A549 (cell line): Measurements from ENCODE around the gene SOX6. TPM values are rescaled to one million over a fixed set of nuclear protein-coding genes. Genes with fewer than 3 reads are reported as not detected.

Source experiments
- ATAC-seq, 2 experiments: fragments of 200-7000 bp in 1 of 2; fragments of >200 bp in 1 of 2; cut with Nextera tagmentation in 1 of 2; cut with Tn5 transposase in 1 of 2; 3 replicates each; pipeline versions ENCODE4 v1.8.0 to v1.9.1; 2018 to 2020; ENCODE audit warnings: mild to moderate bottlenecking in 1 of 2, moderate library complexity in 1 of 2
- CTCF ChIA-PET: fragments of 300-600 bp; sonication (Branson Sonifier 250); formaldehyde crosslinking; extraction: SDS; loops from one replicate; lab custom pipeline; 2021; ENCODE audit warnings: antibody characterized with exemption, inconsistent platforms; lab: Yijun Ruan, JAX
- POLR2A ChIA-PET: fragments of 350-600 bp; formaldehyde crosslinking; extraction: SDS; loops from one replicate; lab custom pipeline; 2021; ENCODE audit warnings: antibody characterized with exemption, inconsistent platforms; lab: Yijun Ruan, JAX
- DNase-seq, 2 experiments: peaks; one replicate each; pipeline versions ENCODE4 v3.0.0 to v3.0.0-alpha.2; 2011 to 2016; ENCODE audit warnings: low read depth in 1 of 2, low spot score in 1 of 2
- FAIRE-seq: peaks from 2 replicates; lab custom pipeline; 2011; peaks lifted over from hg19 to GRCh38; lab: Jason Lieb, UNC
- H3K27ac ChIP-seq, 2 experiments: fragments of >200 bp; sonication (Bioruptor Twin); formaldehyde crosslinking; 3 replicates each; pipeline ENCODE4 v1.5.1; 2016 to 2017
- H3K4me1 ChIP-seq: fragments of >200 bp; sonication (Bioruptor Twin); formaldehyde crosslinking; 3 replicates; pipeline ENCODE4 v1.6.1; 2016
- H3K4me2 ChIP-seq: fragments of >200 bp; sonication (Bioruptor Twin); formaldehyde crosslinking; 3 replicates; pipeline ENCODE4 v1.6.1; 2016
- H3K4me3 ChIP-seq: fragments of >200 bp; sonication (Bioruptor Twin); formaldehyde crosslinking; 3 replicates; pipeline ENCODE4 v1.5.1; 2016
- H3K9me3 ChIP-seq: fragments of >200 bp; sonication (Bioruptor Twin); formaldehyde crosslinking; 3 replicates; pipeline ENCODE4 v1.6.1; 2016
- CEBPB ChIP-seq, 2 experiments: fragments of >200 bp in 1 of 2; sonication (Bioruptor Twin) in 1 of 2; formaldehyde crosslinking in 1 of 2; IDR thresholded peaks; 2 replicates each; pipeline ENCODE4 v1.6.1; 2012 to 2016
- HEYL ChIP-seq: fragments of 250-450 bp; sonication (Bioruptor Pico); IDR thresholded peaks from 2 replicates; pipeline ENCODE4 v1.8.0; 2021; ENCODE audit warnings: mild to moderate bottlenecking, moderate library complexity
- HOXA7 ChIP-seq: fragments of 250-450 bp; sonication (Bioruptor Pico); IDR thresholded peaks from 2 replicates; pipeline ENCODE4 v1.5.0; 2020; ENCODE audit warnings: mild to moderate bottlenecking, moderate library complexity
- JUN ChIP-seq, 2 experiments: fragments of >200 bp; sonication (Bioruptor Twin); formaldehyde crosslinking; IDR thresholded peaks; 2 replicates in 1 of 2; 3 replicates in 1 of 2; pipeline ENCODE4 v1.6.1; 2016 to 2017
- KDM5A ChIP-seq: fragments of 200-600 bp; sonication (generic); IDR thresholded peaks from 2 replicates; pipeline ENCODE4 v1.6.1; 2016; ENCODE audit warnings: antibody characterized with exemption, mild to moderate bottlenecking
- MAZ ChIP-seq: fragments of 150-350 bp; IDR thresholded peaks from 2 replicates; pipeline ENCODE4 v1.6.1; 2014; ENCODE audit warnings: antibody characterized with exemption, low read depth, low read length, borderline replicate concordance
- MYC ChIP-seq: IDR thresholded peaks from 2 replicates; pipeline ENCODE4 v1.6.1; 2012; ENCODE audit warnings: mild to moderate bottlenecking, inconsistent platforms, low read length, improper control_type of control experiment, borderline replicate concordance
- NR3C1 ChIP-seq: fragments of >200 bp; sonication (Bioruptor Twin); formaldehyde crosslinking; IDR thresholded peaks from 3 replicates; pipeline ENCODE4 v1.6.1; 2017
- POLR2A ChIP-seq: IDR thresholded peaks from 2 replicates; pipeline ENCODE4 v1.6.1; 2012; ENCODE audit warnings: mild to moderate bottlenecking, low read length
- POLR2AphosphoS2 ChIP-seq: conservative IDR thresholded peaks from 2 replicates; pipeline ENCODE4 v1.6.1; 2012; ENCODE audit warnings: low read length, improper control_type of control experiment, inconsistent platforms
- SREBF2 ChIP-seq: fragments of 450-650 bp; IDR thresholded peaks from 2 replicates; pipeline ENCODE4 v1.6.1; 2014; ENCODE audit warnings: mild to moderate bottlenecking, moderate library complexity
- TP53 ChIP-seq: fragments of 250-450 bp; sonication (Bioruptor Pico); IDR thresholded peaks from 2 replicates; pipeline ENCODE4 v1.5.0; 2021; ENCODE audit warnings: mild to moderate bottlenecking, moderate library complexity
- ZNF302 ChIP-seq: fragments of 250-450 bp; sonication (Bioruptor Pico); IDR thresholded peaks from 2 replicates; pipeline ENCODE4 v1.9.0; 2021; ENCODE audit warnings: inconsistent platforms, mild to moderate bottlenecking, moderate library complexity
- WGBS: methylation state at CpG from one replicate; pipeline ENCODE4 v1.1.6; 2017; ENCODE audit errors: missing lambda C conversion rate; 5-methylcytosine and 5-hydroxymethylcytosine counted together
- polyA plus RNA-seq, 4 experiments: library from polyadenylated mRNA; depleted of rRNA in 3 of 4; stranded (reverse); fragments of >200 nt; fragmentation: RNase III in 1 of 4; extraction: RNeasy Plus Mini Kit Qiagen cat#74134 plus additional on column Dnase treatment in 1 of 4; gene quantifications; 2 replicates in 3 of 4; 3 replicates in 1 of 4; pipeline ENCODE4 v1.2.3, GENCODE V29; 2011 to 2017
- TF ChIP-seq, protein P1 (sequence below): fragments of >200 bp; sonication (Bioruptor Twin); formaldehyde crosslinking; IDR thresholded peaks from 3 replicates; pipeline ENCODE4 v1.6.1; 2016
- TF ChIP-seq, protein P2 (sequence below): fragments of >200 bp; sonication (Bioruptor Twin); formaldehyde crosslinking; IDR thresholded peaks from 2 replicates; pipeline ENCODE4 v1.6.1; 2016
- TF ChIP-seq, protein P3 (sequence below): IDR thresholded peaks from 2 replicates; pipeline ENCODE4 v1.6.1; 2012
- TF ChIP-seq, protein P4 (sequence below): fragments of >200 bp; sonication (Bioruptor Twin); formaldehyde crosslinking; IDR thresholded peaks from 3 replicates; pipeline ENCODE4 v1.5.1; 2016
- TF ChIP-seq, protein P5 (sequence below): fragments of 250-450 bp; sonication (Bioruptor Pico); IDR thresholded peaks from 2 replicates; pipeline ENCODE4 v1.5.0; 2021; ENCODE audit warnings: mild to moderate bottlenecking, moderate library complexity, borderline replicate concordance

Gene SOX6
- polyA plus RNA-seq, 2 of the 4 experiments (the other 2 are of a cell fraction), result 0.18 TPM; not detected in 1

DNA sequence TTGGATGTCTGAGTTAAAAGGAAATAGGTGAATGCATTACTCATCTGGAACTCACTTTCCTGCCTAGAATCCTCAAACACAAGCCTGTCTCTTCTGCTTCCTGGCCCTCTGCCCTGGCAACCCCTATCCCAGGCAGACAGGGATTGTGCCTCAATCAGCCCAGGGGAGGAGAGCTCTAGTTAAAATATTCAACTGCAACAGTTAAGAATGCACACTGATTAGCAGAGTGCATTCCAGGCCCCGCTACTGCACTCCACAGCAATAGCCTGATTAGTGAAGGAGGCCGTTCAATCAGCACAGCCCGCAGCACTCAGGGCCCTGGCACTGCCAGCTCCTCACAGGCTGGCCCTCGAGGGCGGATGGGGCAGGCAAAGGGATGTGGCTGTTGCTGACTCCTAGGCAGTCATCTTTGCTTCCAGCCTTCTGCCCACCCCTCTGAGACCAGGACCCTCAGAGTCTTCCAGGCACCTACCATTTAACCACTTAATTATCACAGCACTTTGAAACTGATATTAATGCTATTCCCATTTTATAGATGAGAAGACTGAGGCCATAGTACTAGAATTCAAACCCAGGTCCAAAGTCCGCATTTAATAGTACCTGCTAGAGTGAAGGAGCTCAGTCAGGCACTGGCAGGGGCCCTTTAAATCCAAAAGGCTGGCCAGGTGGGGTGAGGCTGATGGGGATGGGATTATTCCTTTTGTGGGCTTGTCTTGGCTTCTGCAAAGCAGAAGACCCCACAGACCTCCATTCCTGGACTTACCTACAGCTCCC, 435.3 kb downstream of the SOX6 start (continued):
- no peak for TF ChIP-seq SREBF2
- no peak for TF ChIP-seq KDM5A
- TF ChIP-seq POLR2A, result no peak

DNA sequence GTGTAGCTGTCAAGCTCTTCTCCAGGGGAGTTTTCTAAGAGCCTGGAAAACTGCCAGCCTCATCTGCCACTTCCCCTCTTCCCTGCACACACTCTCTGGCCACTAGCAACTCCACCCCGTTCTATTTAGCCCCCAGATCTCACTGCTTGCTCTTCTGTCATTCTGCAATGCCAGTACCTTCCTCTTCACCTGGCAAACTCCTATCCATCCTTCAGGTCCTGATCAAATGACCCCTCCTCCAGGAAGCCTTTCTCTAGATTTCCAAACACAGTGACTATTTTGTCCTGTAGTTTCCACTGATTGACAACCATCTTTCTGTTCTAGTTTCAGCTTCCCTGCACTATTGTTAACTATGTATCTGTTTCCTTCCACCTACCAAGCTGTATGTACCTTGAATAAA, 437.7 kb downstream of the SOX6 start:
- CTCF ChIA-PET, result no interaction called here
- no peaks in the 10 kb centered on the region for H3K9me3 ChIP-seq
- WGBS, result 0% methylated on average over 1 of the region's 1 CpG
- H3K4me3 ChIP-seq, result no peak overlapping the region
- no peaks in the 10 kb centered on the region for H3K4me1 ChIP-seq
- TF ChIP-seq MYC (no peak), POLR2AphosphoS2 (no peak), JUN (IDR thresholded peaks at IDR 0.05) (no peak), HEYL (no peak), HOXA7 (CRISPR knock-in tag) (no peak), ZNF302 (CRISPR knock-in tag) (no peak)
- TF ChIP-seq, protein P1, sequence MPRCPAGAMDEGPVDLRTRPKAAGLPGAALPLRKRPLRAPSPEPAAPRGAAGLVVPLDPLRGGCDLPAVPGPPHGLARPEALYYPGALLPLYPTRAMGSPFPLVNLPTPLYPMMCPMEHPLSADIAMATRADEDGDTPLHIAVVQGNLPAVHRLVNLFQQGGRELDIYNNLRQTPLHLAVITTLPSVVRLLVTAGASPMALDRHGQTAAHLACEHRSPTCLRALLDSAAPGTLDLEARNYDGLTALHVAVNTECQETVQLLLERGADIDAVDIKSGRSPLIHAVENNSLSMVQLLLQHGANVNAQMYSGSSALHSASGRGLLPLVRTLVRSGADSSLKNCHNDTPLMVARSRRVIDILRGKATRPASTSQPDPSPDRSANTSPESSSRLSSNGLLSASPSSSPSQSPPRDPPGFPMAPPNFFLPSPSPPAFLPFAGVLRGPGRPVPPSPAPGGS, result no peak
- FAIRE-seq, result no peak
- no peak overlapping the region for H3K4me2 ChIP-seq
- no peak overlapping the region for H3K27ac ChIP-seq
- no peak for DNase-seq
- ATAC-seq, result no peak
- POLR2A ChIA-PET, result no interaction called here

DNA sequence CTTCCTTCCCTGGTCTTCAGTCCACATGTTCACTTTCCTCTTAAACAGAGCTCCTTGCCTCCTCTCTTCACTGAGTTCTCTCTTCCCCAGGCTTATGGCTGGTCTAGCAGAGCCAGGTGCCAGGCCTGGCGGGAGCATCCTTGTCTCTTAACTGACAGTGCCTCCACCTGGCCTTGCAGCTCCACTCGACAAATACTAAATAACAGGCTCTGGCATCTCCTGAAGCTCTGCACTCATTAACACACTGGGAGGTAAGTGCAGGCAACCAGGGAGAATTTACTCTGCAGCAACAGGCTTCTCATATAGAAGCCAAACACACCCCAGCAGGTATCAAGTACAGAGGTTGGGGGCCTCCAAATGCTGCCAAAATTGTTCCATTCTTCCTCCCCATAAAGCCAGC, 438.1 kb downstream of the SOX6 start:
- ChIA-PET POLR2A (no interaction called here), CTCF (interaction anchor here (0.7 to 1.1 kb wide), 2 partner anchors 8 to 11 kb away, joined by 3 read pairs; no protein-coding TSS in a partner anchor)
- H3K27ac ChIP-seq, result no peak overlapping the region
- ATAC-seq (no peak), FAIRE-seq (no peak), DNase-seq (no peak)
- TF ChIP-seq HOXA7 (CRISPR knock-in tag), result no peak
- no peak for TF ChIP-seq KDM5A
- TF ChIP-seq TP53 (CRISPR knock-in tag), result no peak
- TF ChIP-seq, protein P2, sequence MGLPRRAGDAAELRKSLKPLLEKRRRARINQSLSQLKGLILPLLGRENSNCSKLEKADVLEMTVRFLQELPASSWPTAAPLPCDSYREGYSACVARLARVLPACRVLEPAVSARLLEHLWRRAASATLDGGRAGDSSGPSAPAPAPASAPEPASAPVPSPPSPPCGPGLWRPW, result no peak
- TF ChIP-seq, protein P3, sequence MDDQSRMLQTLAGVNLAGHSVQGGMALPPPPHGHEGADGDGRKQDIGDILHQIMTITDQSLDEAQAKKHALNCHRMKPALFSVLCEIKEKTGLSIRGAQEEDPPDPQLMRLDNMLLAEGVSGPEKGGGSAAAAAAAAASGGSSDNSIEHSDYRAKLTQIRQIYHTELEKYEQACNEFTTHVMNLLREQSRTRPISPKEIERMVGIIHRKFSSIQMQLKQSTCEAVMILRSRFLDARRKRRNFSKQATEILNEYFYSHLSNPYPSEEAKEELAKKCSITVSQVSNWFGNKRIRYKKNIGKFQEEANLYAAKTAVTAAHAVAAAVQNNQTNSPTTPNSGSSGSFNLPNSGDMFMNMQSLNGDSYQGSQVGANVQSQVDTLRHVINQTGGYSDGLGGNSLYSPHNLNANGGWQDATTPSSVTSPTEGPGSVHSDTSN, result no peak
- TF ChIP-seq, protein P4, sequence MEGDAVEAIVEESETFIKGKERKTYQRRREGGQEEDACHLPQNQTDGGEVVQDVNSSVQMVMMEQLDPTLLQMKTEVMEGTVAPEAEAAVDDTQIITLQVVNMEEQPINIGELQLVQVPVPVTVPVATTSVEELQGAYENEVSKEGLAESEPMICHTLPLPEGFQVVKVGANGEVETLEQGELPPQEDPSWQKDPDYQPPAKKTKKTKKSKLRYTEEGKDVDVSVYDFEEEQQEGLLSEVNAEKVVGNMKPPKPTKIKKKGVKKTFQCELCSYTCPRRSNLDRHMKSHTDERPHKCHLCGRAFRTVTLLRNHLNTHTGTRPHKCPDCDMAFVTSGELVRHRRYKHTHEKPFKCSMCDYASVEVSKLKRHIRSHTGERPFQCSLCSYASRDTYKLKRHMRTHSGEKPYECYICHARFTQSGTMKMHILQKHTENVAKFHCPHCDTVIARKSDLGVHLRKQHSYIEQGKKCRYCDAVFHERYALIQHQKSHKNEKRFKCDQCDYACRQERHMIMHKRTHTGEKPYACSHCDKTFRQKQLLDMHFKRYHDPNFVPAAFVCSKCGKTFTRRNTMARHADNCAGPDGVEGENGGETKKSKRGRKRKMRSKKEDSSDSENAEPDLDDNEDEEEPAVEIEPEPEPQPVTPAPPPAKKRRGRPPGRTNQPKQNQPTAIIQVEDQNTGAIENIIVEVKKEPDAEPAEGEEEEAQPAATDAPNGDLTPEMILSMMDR, result no peak
- TF ChIP-seq POLR2A, result no peak
- no peak for TF ChIP-seq NR3C1
- TF ChIP-seq MAZ, result no peak
- no peak for TF ChIP-seq CEBPB (IDR thresholded peaks at IDR 0.05)
- TF ChIP-seq, protein P5, sequence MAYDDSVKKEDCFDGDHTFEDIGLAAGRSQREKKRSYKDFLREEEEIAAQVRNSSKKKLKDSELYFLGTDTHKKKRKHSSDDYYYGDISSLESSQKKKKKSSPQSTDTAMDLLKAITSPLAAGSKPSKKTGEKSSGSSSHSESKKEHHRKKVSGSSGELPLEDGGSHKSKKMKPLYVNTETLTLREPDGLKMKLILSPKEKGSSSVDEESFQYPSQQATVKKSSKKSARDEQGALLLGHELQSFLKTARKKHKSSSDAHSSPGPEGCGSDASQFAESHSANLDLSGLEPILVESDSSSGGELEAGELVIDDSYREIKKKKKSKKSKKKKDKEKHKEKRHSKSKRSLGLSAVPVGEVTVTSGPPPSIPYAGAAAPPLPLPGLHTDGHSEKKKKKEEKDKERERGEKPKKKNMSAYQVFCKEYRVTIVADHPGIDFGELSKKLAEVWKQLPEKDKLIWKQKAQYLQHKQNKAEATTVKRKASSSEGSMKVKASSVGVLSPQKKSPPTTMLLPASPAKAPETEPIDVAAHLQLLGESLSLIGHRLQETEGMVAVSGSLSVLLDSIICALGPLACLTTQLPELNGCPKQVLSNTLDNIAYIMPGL (CRISPR knock-in tag), result no peak
- no peak overlapping the region for H3K4me2 ChIP-seq
- H3K4me1 ChIP-seq, result no peaks in the 10 kb centered on the region
- no peaks in the 10 kb centered on the region for H3K9me3 ChIP-seq
- WGBS, result 65% methylated on average over 2 of the region's 2 CpGs
- no peak overlapping the region for H3K4me3 ChIP-seq
